Activated CD4-positive, alpha-beta T cell treated with anti-CD3 and anti-CD28 coated beads for 36 hours (primary cell): Measurements from ENCODE around the gene SESN2. TPM values are rescaled to one million over a fixed set of nuclear protein-coding genes. Genes with fewer than 3 reads are reported as not detected.
"Not testable (repeated sequence)": the region's sequence is repeated elsewhere in the genome, so short reads cannot be mapped to it uniquely, and the experiment has no call there.

ENCODE experiments used
- ATAC-seq: fragments of 200-7000 bp; cut with Tn5 transposase; one replicate; pipeline ENCODE4 v1.10.0; 2021; ENCODE audit warnings: mild to moderate bottlenecking, moderate library complexity
- CTCF ChIA-PET: fragments of 350-600 bp; sonication (Branson Sonifier 250); formaldehyde crosslinking; loops from one replicate; lab custom pipeline; 2021; ENCODE audit warnings: antibody characterized with exemption; lab: Charles Lee
- POLR2A ChIA-PET: fragments of 350-600 bp; sonication (Branson Sonifier 250); formaldehyde crosslinking; loops from one replicate; lab custom pipeline; 2021; ENCODE audit warnings: antibody characterized with exemption, inconsistent platforms; lab: Charles Lee
- DNase-seq: peaks from one replicate; pipeline ENCODE4 v3.0.0-alpha.2; 2020
- H3K27ac Mint-ChIP-seq: one replicate; pipeline ENCODE4 v1.8.0; 2021; ENCODE audit warnings: mixed read lengths
- H3K27me3 Mint-ChIP-seq: one replicate; pipeline ENCODE4 v1.8.0; 2021; ENCODE audit warnings: mixed read lengths
- H3K36me3 Mint-ChIP-seq: one replicate; pipeline ENCODE4 v1.8.0; 2021; ENCODE audit warnings: low read depth, mixed read lengths
- H3K4me1 Mint-ChIP-seq: one replicate; pipeline ENCODE4 v1.8.0; 2021; ENCODE audit warnings: mixed read lengths
- H3K4me3 Mint-ChIP-seq: one replicate; pipeline ENCODE4 v1.8.0; 2021; ENCODE audit warnings: mild to moderate bottlenecking, moderate library complexity, mixed read lengths
- H3K9me3 Mint-ChIP-seq: one replicate; pipeline ENCODE4 v1.8.0; 2021; ENCODE audit warnings: low read depth, mixed read lengths
- intact Hi-C, 2 experiments: fragments of 100-400 bp; cut with DNase I in 1 of 2; cut with micrococcal nuclease in 1 of 2; formaldehyde crosslinking; loops; one replicate each; pipeline versions ENCODE4 v1.14.2 to v1.15.1; 2022 to 2024; cut with DNase I, micrococcal nuclease
- total RNA-seq, 2 experiments: library from RNA; stranded (reverse); gene quantifications; one replicate each; pipeline ENCODE4 v1.2.3, GENCODE V29; 2021

The SESN2 gene
- total RNA-seq, 2 experiments from 2014 or later = 32.9 to 33.3 TPM

GRCh38 chr1:28327431-28327830 is 68.1 kb downstream of the SESN2 start:
- H3K27ac Mint-ChIP-seq, H3K9me3 Mint-ChIP-seq, DNase-seq, H3K27me3 Mint-ChIP-seq, ATAC-seq: not testable (repeated sequence)
- POLR2A ChIA-PET = interaction anchor here (0.7 kb wide), 1 partner anchor 79 kb away, joined by 4 read pairs; no protein-coding TSS in a partner anchor
- H3K4me3 Mint-ChIP-seq = peak overlapping the region; percentile 96
- H3K4me1 Mint-ChIP-seq = peaks cover 31% of the 10 kb centered on the region
- intact Hi-C loops = loop anchor here (5.0 kb wide), 2 partner anchors 180 to 1005 kb away; partner anchors contain the start of genes RCC1 (in 1 of the 2) and TMEM222 (in 1 of the 2)
- CTCF ChIA-PET = interaction anchor here (1.0 to 2.7 kb wide), 2 partner anchors 69 to 79 kb away, joined by 4 to 27 read pairs; no protein-coding TSS in a partner anchor
- H3K36me3 Mint-ChIP-seq = peaks cover 21% of the 10 kb centered on the region

- POLR2A ChIA-PET = interaction anchor here (0.6 to 2.0 kb wide), 15 partner anchors 9 to 320 kb away, joined by 3 to 18 read pairs (median 5); partner anchors contain the start of genes ATP5IF1, EYA3, PHACTR4 and RCC1
- intact Hi-C loops = loop anchor here (1.0 to 5.0 kb wide), 7 partner anchors 69 to 1006 kb away; partner anchors contain the start of genes SESN2 (in 2 of the 2), EYA3 (in 1 of the 2), RCC1 (in 1 of the 2) and TMEM222 (in 1 of the 2)
These were observed 68.9 kb downstream of the SESN2 start for GRCh38 chr1:28328228-28328648.

GRCh38 chr1:28329395-28330153 is 70.3 kb downstream of the SESN2 start:
- POLR2A ChIA-PET = interaction anchor here (0.6 to 2.0 kb wide), 15 partner anchors 15 to 750 kb away, joined by 3 to 18 read pairs (median 5); partner anchors contain the start of genes EYA3, PHACTR4, RCC1 and RNU11

More at GRCh38 chr1:28328228-28328648, 68.9 kb downstream of the SESN2 start:
- CTCF ChIA-PET = interaction anchor here (0.7 to 2.7 kb wide), 7 partner anchors 9 to 549 kb away, joined by 3 to 27 read pairs (median 4); no protein-coding TSS in a partner anchor
- Mint-ChIP-seq H3K27me3 (no peaks in the 10 kb centered on the region), H3K9me3 (no peaks in the 10 kb centered on the region), H3K27ac (peak overlapping the region; percentile 97), H3K4me3 (peak overlapping the region; percentile 96), H3K4me1 (peaks cover 39% of the 10 kb centered on the region), H3K36me3 (peaks cover 29% of the 10 kb centered on the region)
- no peak for DNase-seq
- ATAC-seq = no peak

More at GRCh38 chr1:28329395-28330153, 70.3 kb downstream of the SESN2 start:
- Mint-ChIP-seq H3K27me3 (no peaks in the 10 kb centered on the region), H3K9me3 (no peaks in the 10 kb centered on the region), H3K4me3 (peak overlapping the region; percentile 96), H3K27ac (peak overlapping the region; percentile 97), H3K36me3 (peaks cover 33% of the 10 kb centered on the region), H3K4me1 (peaks cover 39% of the 10 kb centered on the region)
- CTCF ChIA-PET = interaction anchor here (0.5 to 2.7 kb wide), 6 partner anchors 29 to 1787 kb away, joined by 3 to 27 read pairs (median 4); no protein-coding TSS in a partner anchor
- DNase-seq (peak; percentile 61), ATAC-seq (peak; percentile 19)
- intact Hi-C loops = loop anchor here (1.0 to 5.0 kb wide), 9 partner anchors 40 to 1007 kb away; partner anchors contain the start of genes PHACTR4 (in 1 of the 2), RCC1 (in 1 of the 2), SESN2 (in 1 of the 2) and SRSF4 (in 1 of the 2)

Other genes starting within 250 kb of the SESN2 start
- gene EYA3, start 170.9 kb upstream of the SESN2 start, total RNA-seq = 10 to 100 TPM; 30.1 to 37.1 TPM
- under 1 TPM; 0.14 to 0.19 TPM for gene PTAFR, start 82.8 kb upstream of the SESN2 start, total RNA-seq
- gene DNAJC8, start 26.5 kb upstream of the SESN2 start, total RNA-seq = 100 to 1,000 TPM; 107 to 135 TPM
- 100 to 1,000 TPM; 192 to 195 TPM for gene ATP5IF1, start 23.4 kb upstream of the SESN2 start, total RNA-seq
- 10 to 100 TPM; 17.4 TPM for gene MED18, start 69.5 kb downstream of the SESN2 start, total RNA-seq
- gene PHACTR4, start 110.2 kb downstream of the SESN2 start, total RNA-seq = 10 to 100 TPM; 23.0 to 30.1 TPM
- 100 to 1,000 TPM; 103 to 107 TPM for gene RCC1, start 246.5 kb downstream of the SESN2 start, total RNA-seq